ENCODE results near the gene SREK1.

DNA sequence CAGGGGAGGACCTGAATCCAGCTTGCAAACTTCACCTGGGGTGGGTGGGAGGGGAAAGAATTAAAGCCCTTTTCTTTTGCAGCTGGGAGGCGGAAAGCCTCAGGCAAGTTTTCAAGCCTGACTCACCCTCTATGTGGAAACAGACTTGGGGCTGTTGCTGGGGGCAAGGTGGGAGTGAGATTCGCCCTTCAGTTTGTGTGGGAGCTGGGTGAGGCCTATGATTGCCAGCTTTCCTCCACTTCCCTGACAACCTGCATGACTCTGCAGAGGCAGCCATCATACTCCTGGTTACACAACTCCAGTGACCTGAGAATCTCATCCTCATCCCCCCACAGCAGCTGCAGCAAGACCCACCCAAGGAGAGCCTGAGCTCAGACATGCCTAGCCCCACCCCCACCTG, 43.2 kb upstream of the SREK1 start:
- TF ChIP-seq POLR2A (IDR thresholded peaks at IDR 0.05; ENCODE audit: low read depth) (no peak), POLR2AphosphoS5 (IDR thresholded peaks at IDR 0.05) (no peak)

Measured in esophagus muscularis mucosa (tissue), 2 donors.